ENCODE measurements around the gene SLC27A3. TPM values are rescaled to one million over a fixed set of nuclear protein-coding genes. Genes with fewer than 3 reads are reported as not detected.

The SLC27A3 gene
- total and polyA plus RNA-seq, 2 of the 8 experiments (the other 6 are each of a cell fraction or from before 2014, with no cell fraction given) = 39.1 to 40.1 TPM

- Histone ChIP-seq H3K9ac (replicated peaks in 1 of 4; ENCODE audit: extremely low read depth in 1 of 4, low read depth in 3 of 4, low read length in 3 of 4) (no peak overlapping the region), H3K4me1 (replicated peaks in 1 of 4; ENCODE audit: control insufficient read depth in 3 of 4, insufficient read depth in 4 of 4, low read length in 3 of 4) (peaks cover 6 to 30% (median 22%) of the 10 kb centered on the region in 4 experiments), H3K14ac (ENCODE audit: insufficient read length) (no peak overlapping the region), H4K91ac (replicated peaks; ENCODE audit: insufficient read length, low read length) (no peak overlapping the region), H2BK120ac (replicated peaks; ENCODE audit: low read depth, low read length) (no peak overlapping the region), H3K79me1 (ENCODE audit: low read depth, low read length) (no peaks in the 10 kb centered on the region), H3K79me2 (ENCODE audit: control insufficient read depth in 1 of 2, insufficient read depth in 2 of 2, low read length in 2 of 2) (no peaks in the 10 kb centered on the region), H3K4me3 (ENCODE audit: extremely low read depth in 1 of 4, insufficient read depth in 2 of 4, low read depth in 3 of 4, low read length in 4 of 4) (no peak overlapping the region), H2BK20ac (ENCODE audit: low read length) (peak overlapping the region; percentile 21; the same call in 1 of the 2 replicates), H2BK5ac (ENCODE audit: low read depth, low read length) (no peak overlapping the region), H3K27ac (ENCODE audit: low read depth, low read length) (no peak overlapping the region), H3K4me2 (ENCODE audit: insufficient read depth in 1 of 2, low read depth in 2 of 2, low read length in 2 of 2) (no peak overlapping the region), H3K4ac (replicated peaks; ENCODE audit: insufficient read length, low read depth, low read length) (no peak overlapping the region), H3K9me3 (ENCODE audit: insufficient read depth in 2 of 2, low read depth in 1 of 2, low read length in 1 of 2) (no peaks in the 10 kb centered on the region), H4K20me1 (replicated peaks in 1 of 2; ENCODE audit: control insufficient read depth in 1 of 2, insufficient read depth in 2 of 2, low read length in 2 of 2) (peaks cover 0 to under 1% of the 10 kb centered on the region in 2 experiments), H2AK5ac (ENCODE audit: low read depth, low read length) (no peak overlapping the region), H2AFZ (ENCODE audit: low read length) (no peak overlapping the region), H3K27me3 (replicated peaks in 1 of 4; ENCODE audit: control insufficient read depth in 3 of 4, extremely low read depth in 1 of 4, insufficient read depth in 3 of 4, low read length in 3 of 4) (no peaks in the 10 kb centered on the region; a peak in 1 of 7 replicates), H2BK12ac (ENCODE audit: low read depth, low read length) (no peak overlapping the region), H3K56ac (replicated peaks; ENCODE audit: insufficient read length, low read depth, low read length) (no peak overlapping the region), H3K18ac (ENCODE audit: extremely low read depth, low read length) (0 out of 2 replicates have a peak overlapping the region, but pooled peaks have one; percentile 1), H4K8ac (ENCODE audit: extremely low read depth, insufficient read depth, low read length) (no peak overlapping the region), H3K23me2 (ENCODE audit: low read depth, low read length) (no peaks in the 10 kb centered on the region; the same call in 1 of the 2 replicates), H4K5ac (ENCODE audit: insufficient read length, low read depth, low read length) (no peak overlapping the region), H2BK15ac (ENCODE audit: low read length) (peak overlapping the region; percentile 75; the same call in 1 of the 2 replicates), H3K23ac (ENCODE audit: insufficient read length) (no peak overlapping the region), H3K36me3 (ENCODE audit: control insufficient read depth in 2 of 4, insufficient read depth in 4 of 4, low read length in 3 of 4) (no peaks in the 10 kb centered on the region)
- CTCF ChIA-PET (ENCODE audit: partially characterized antibody) = interaction anchor here (1.3 to 2.1 kb wide), 3 partner anchors 10 to 119 kb away, joined by 3 to 11 read pairs (median 3); no protein-coding TSS in a partner anchor
- FAIRE-seq = no peak
- no peak for DNase-seq (ENCODE audit: low read depth in 1 of 2, low spot score in 2 of 2)
- TF ChIP-seq TBP (IDR thresholded peaks at IDR 0.05; ENCODE audit: low read depth, low read length) = no peak
- TF ChIP-seq ATF3 (IDR thresholded peaks at IDR 0.05; ENCODE audit: insufficient read depth, low read depth, low read length) = no peak
- TF ChIP-seq CTBP2 (IDR thresholded peaks at IDR 0.05; ENCODE audit: borderline replicate concordance, insufficient read depth, insufficient read length, low read length) = no peak
- POLR2A ChIA-PET (ENCODE audit: partially characterized antibody) = interaction anchor here (1.1 to 15.1 kb wide), 8 partner anchors 10 to 201 kb away, joined by 3 to 153 read pairs (median 4); partner anchors contain the start of genes CRTC2, RPS27 and SLC27A3
- WGBS, 2 experiments (ENCODE audit: extremely low coverage in 1 of 2, insufficient coverage in 1 of 2, insufficient read length in 1 of 2, insufficient replicate concordance in 2 of 2, low coverage in 1 of 2, low lambda C conversion rate in 2 of 2, missing lambda C conversion rate in 1 of 2) = 90% methylated on average over 16 of the region's 16 CpGs; no CpG with 5 or more reads in 1 of the 2 experiments
Measured at GRCh38 chr1:153791648-153792253, 16.5 kb downstream of the SLC27A3 start.

All from H1 (cell line).